K562 (cell line): ENCODE data around the gene ABHD17B. TPM values are rescaled to one million over a fixed set of nuclear protein-coding genes. Genes with fewer than 3 reads are reported as not detected.

Source experiments
- ATAC-seq: fragments of 200-7000 bp; cut with Tn5 transposase; 3 replicates; pipeline ENCODE4 v1.9.1; 2020; ENCODE audit warnings: moderate library complexity
- BruUV-seq: library from RNA; stranded (reverse); fragments of 400-500 nt; replicated peaks from 2 replicates; lab custom pipeline; 2021; lab: Mats Ljungman, UMichigan
- CTCF ChIA-PET: fragments of 300-600 bp; formaldehyde crosslinking; extraction: SDS; loops from one replicate; lab custom pipeline; 2021; ENCODE audit warnings: low intra/inter-chr PET ratio; lab: Yijun Ruan, JAX
- POLR2A ChIA-PET: fragments of 300-600, 350-650 bp; sonication (Branson Sonifier 250); formaldehyde crosslinking; extraction: SDS; loops from one replicate; lab custom pipeline; 2021; ENCODE audit warnings: antibody characterized with exemption, inconsistent platforms; lab: Yijun Ruan, JAX
- DNase-seq, 4 experiments: peaks; one replicate each; pipeline versions ENCODE4 v3.0.0 to v3.0.0-alpha.2; 2011 to 2018; ENCODE audit warnings: low spot score in 3 of 4, mixed read lengths in 3 of 4; ENCODE audit errors: extremely low read depth in 1 of 4
- FAIRE-seq: peaks from 2 replicates; lab custom pipeline; 2011; peaks lifted over from hg19 to GRCh38; lab: Jason Lieb, UNC
- H2AFZ ChIP-seq: 2 replicates; pipeline ENCODE4 v1.6.0; 2011; ENCODE audit warnings: low read depth, low read length, control low read depth, inconsistent platforms
- H3K27ac ChIP-seq: fragments of 200-600 bp; 3 replicates; pipeline ENCODE4 v1.8.0; 2011; ENCODE audit warnings: low read depth, mild to moderate bottlenecking, control low read depth, inconsistent platforms, low read length, moderate library complexity, mixed read lengths; ENCODE audit errors: extremely low read depth
- H3K27me3 ChIP-seq, 2 experiments: fragments of 300-600 bp in 1 of 2; 2 replicates in 1 of 2; 3 replicates in 1 of 2; pipeline versions ENCODE4 v1.6.0 to v1.8.0; 2011; ENCODE audit warnings: inconsistent platforms in 2 of 2, low read length in 2 of 2, mild to moderate bottlenecking in 1 of 2, mixed read lengths in 1 of 2, moderate library complexity in 1 of 2; ENCODE audit not compliant: control insufficient read depth in 2 of 2, insufficient read depth in 2 of 2
- H3K36me3 ChIP-seq: fragments of 300-600 bp; 3 replicates; pipeline ENCODE4 v1.8.0; 2011; ENCODE audit warnings: mild to moderate bottlenecking, low read length, inconsistent platforms; ENCODE audit not compliant: control insufficient read depth, insufficient read depth
- H3K4me1 ChIP-seq, 2 experiments: fragments of 200-600 bp in 1 of 2; replicated peaks in 1 of 2; 2 replicates in 1 of 2; 3 replicates in 1 of 2; pipeline versions ENCODE4 v1.5.1 to v1.8.0; 2011; ENCODE audit warnings: inconsistent platforms in 2 of 2, low read length in 2 of 2, mild to moderate bottlenecking in 1 of 2, mixed read lengths in 1 of 2, moderate library complexity in 1 of 2; ENCODE audit not compliant: control insufficient read depth in 2 of 2, insufficient read depth in 2 of 2
- H3K4me2 ChIP-seq: 2 replicates; pipeline ENCODE4 v1.6.1; 2011; ENCODE audit warnings: low read length, control low read depth, inconsistent platforms, mixed read lengths; ENCODE audit not compliant: insufficient read depth
- H3K4me3 ChIP-seq: fragments of 200-600 bp; sonication (generic), shearing (Covaris generic); 2 replicates; pipeline ENCODE4 v1.5.1; 2016; ENCODE audit warnings: control low read depth, inconsistent platforms
- H3K79me2 ChIP-seq: fragments of 200-600 bp; 3 replicates; pipeline ENCODE4 v1.8.0; 2011; ENCODE audit warnings: low read length, inconsistent platforms; ENCODE audit not compliant: control insufficient read depth, insufficient read depth
- H3K9ac ChIP-seq, 2 experiments: 2 replicates each; pipeline versions ENCODE4 v1.6.0 to v1.6.1; 2011; ENCODE audit warnings: low read depth in 2 of 2, low read length in 2 of 2, control low read depth in 1 of 2, inconsistent platforms in 1 of 2, mild to moderate bottlenecking in 1 of 2, mixed read lengths in 1 of 2; ENCODE audit not compliant: insufficient read depth in 1 of 2
- H3K9me1 ChIP-seq: one replicate; pipeline ENCODE4 v1.6.0; 2011; ENCODE audit warnings: inconsistent platforms, mild to moderate bottlenecking, low read length, moderate library complexity; ENCODE audit not compliant: control insufficient read depth, insufficient read depth
- H3K9me3 ChIP-seq: replicated peaks from 2 replicates; pipeline ENCODE4 v1.5.1; 2011; ENCODE audit warnings: low read depth, low read length, inconsistent platforms; ENCODE audit not compliant: control insufficient read depth, insufficient read depth
- H4K20me1 ChIP-seq: replicated peaks from 2 replicates; pipeline ENCODE4 v1.6.1; 2011; ENCODE audit warnings: low read length, inconsistent platforms, mixed read lengths; ENCODE audit not compliant: control insufficient read depth, insufficient read depth
- CHD2 ChIP-seq: IDR thresholded peaks from 2 replicates; pipeline ENCODE4 v1.6.1; 2011; ENCODE audit warnings: low read depth, low read length
- HDAC8 ChIP-seq: fragments of 450-650 bp; IDR thresholded peaks from 2 replicates; pipeline ENCODE4 v1.6.1; 2016; ENCODE audit warnings: mild to moderate bottlenecking, missing genetic modification characterization, moderate library complexity, missing compliant biosample characterization
- HMGN3 ChIP-seq: IDR thresholded peaks from 2 replicates; pipeline ENCODE4 v1.6.1; 2011; ENCODE audit warnings: borderline replicate concordance, low read depth, mild to moderate bottlenecking, mixed read lengths, low read length; ENCODE audit not compliant: insufficient read length; ENCODE audit errors: extremely low read depth
- HMGXB4 ChIP-seq: sonication (generic); formaldehyde crosslinking; IDR thresholded peaks from 2 replicates; pipeline ENCODE4 v1.8.1; 2023; ENCODE audit warnings: mild to moderate bottlenecking, missing genetic modification reagents
- KDM2B ChIP-seq: fragments of 250-450 bp; sonication (Bioruptor Pico); IDR thresholded peaks from 2 replicates; pipeline ENCODE4 v1.8.0; 2021; ENCODE audit warnings: mild to moderate bottlenecking, moderate library complexity
- MTF1 ChIP-seq: fragments of 250-450 bp; sonication (Bioruptor Pico); IDR thresholded peaks from 2 replicates; pipeline ENCODE4 v1.9.0; 2021; ENCODE audit warnings: moderate library complexity, mild to moderate bottlenecking, inconsistent platforms, borderline replicate concordance
- NCOA2 ChIP-seq, 2 experiments: fragments of 450-650 bp; IDR thresholded peaks; 2 replicates each; pipeline ENCODE4 v1.6.1; 2018; ENCODE audit warnings: mild to moderate bottlenecking in 2 of 2, moderate library complexity in 1 of 2; ENCODE audit not compliant: partially characterized antibody in 2 of 2
- USF2 ChIP-seq: sonication (generic); formaldehyde crosslinking; IDR thresholded peaks from 2 replicates; pipeline ENCODE4 v1.5.0; 2020; ENCODE audit warnings: missing genetic modification reagents
- ZBTB33 ChIP-seq: sonication (generic); formaldehyde crosslinking; IDR thresholded peaks from 2 replicates; pipeline ENCODE4 v1.8.1; 2023; ENCODE audit warnings: mild to moderate bottlenecking, missing genetic modification reagents
- ZNF146 ChIP-seq: IDR thresholded peaks from one replicate; pipeline ENCODE4 v1.6.1; 2018; ENCODE audit warnings: missing compliant biosample characterization; ENCODE audit not compliant: unreplicated experiment
- WGBS: fragments of 100-300 bp; shearing (Covaris generic); methylation state at CpG from one replicate; pipeline ENCODE4 v1.1.6; 2016; ENCODE audit warnings: low coverage, mixed read lengths; ENCODE audit not compliant: insufficient coverage; ENCODE audit errors: missing lambda C conversion rate; 5-methylcytosine and 5-hydroxymethylcytosine counted together
- in situ Hi-C: fragments of 300-500 bp; cut with MboI; formaldehyde crosslinking; loops from 4 replicates; pipeline ENCODE4 v1.15.0; 2018; ENCODE audit warnings: inconsistent platforms, mixed read lengths
- intact Hi-C: fragments of 100-400 bp; cut with micrococcal nuclease; formaldehyde crosslinking; loops from 2 replicates; pipeline ENCODE4 v1.14.2; 2022
- polyA plus RNA-seq, 8 experiments: library from polyadenylated mRNA; depleted of rRNA in 4 of 8; stranded (reverse) in 5 of 8; unstranded in 3 of 8; fragments of >200 nt; fragmentation: Nextera tagmentation in 2 of 8; fragmentation: Illumina TruSeq in 1 of 8; extraction: Ambion mirVana in 2 of 8; extraction: Trizol in 1 of 8; gene quantifications; 2 replicates each; pipeline versions ENCODE4 v1.2.1 to v1.2.3, GENCODE V29; 2011 to 2014; ENCODE audit warnings: inconsistent platforms in 1 of 8, missing spikeins in 1 of 8
- total RNA-seq, 7 experiments: library from RNA; depleted of rRNA in 6 of 7; stranded (reverse); fragments of >200 nt in 6 of 7; fragmentation: Illumina TruSeq in 2 of 7; extraction: Trizol in 2 of 7; gene quantifications; 2 replicates each; pipeline versions ENCODE4 v1.2.1 to v1.2.3, GENCODE V29; 2011 to 2021; ENCODE audit warnings: low replicate concordance in 1 of 7

The ABHD17B gene
- total and polyA plus RNA-seq, 9 of the 15 experiments (the other 6 are each of a cell fraction or from before 2014, with no cell fraction given), result 1.9 to 13.4 (median 10.1) TPM

GRCh38 chr9:71920456-71921189, 9.6 kb upstream of the ABHD17B start:
- no peak overlapping the region for H3K4me3 ChIP-seq
- H2AFZ ChIP-seq, result no peak overlapping the region
- in situ Hi-C loops, result no loop called here
- H3K4me1 ChIP-seq, result no peaks in the 10 kb centered on the region; a peak in 1 of 5 replicates
- TF ChIP-seq ZNF146 (CRISPR knock-in tag), result no peak
- no peaks in the 10 kb centered on the region for H3K9me1 ChIP-seq
- H3K79me2 ChIP-seq, result peaks cover 23% of the 10 kb centered on the region
- H3K4me2 ChIP-seq, result no peak overlapping the region
- 75% methylated on average over 1 of the region's 1 CpG for WGBS
- no peak overlapping the region for H3K27ac ChIP-seq
- no peaks in the 10 kb centered on the region for H3K9me3 ChIP-seq
- DNase-seq (no peak), ATAC-seq (no peak), FAIRE-seq (no peak)
- BruUV-seq, result no TSS peak
- H3K9ac ChIP-seq, result no peak overlapping the region
- ChIA-PET POLR2A (no interaction called here), CTCF (no interaction called here)
- intact Hi-C loops, result no loop called here
- H4K20me1 ChIP-seq, result no peaks in the 10 kb centered on the region
- no peaks in the 10 kb centered on the region for H3K27me3 ChIP-seq
- H3K36me3 ChIP-seq, result no peaks in the 10 kb centered on the region

- H3K27me3 ChIP-seq, result no peaks in the 10 kb centered on the region
- in situ Hi-C loops, result no loop called here
- ChIA-PET POLR2A (no interaction called here), CTCF (no interaction called here)
- H3K4me3 ChIP-seq, result no peak overlapping the region
- no peak overlapping the region for H2AFZ ChIP-seq
- FAIRE-seq (no peak), DNase-seq (no peak), ATAC-seq (no peak)
- peaks cover 42% of the 10 kb centered on the region for H3K79me2 ChIP-seq
- H3K27ac ChIP-seq, result no peak overlapping the region
- no peaks in the 10 kb centered on the region for H3K9me3 ChIP-seq
- H3K4me1 ChIP-seq, result no peaks in the 10 kb centered on the region; a peak in 2 of 5 replicates
- no peak overlapping the region for H3K4me2 ChIP-seq
- no peaks in the 10 kb centered on the region for H3K9me1 ChIP-seq
- H3K9ac ChIP-seq, result no peak overlapping the region
- no peaks in the 10 kb centered on the region for H3K36me3 ChIP-seq
- intact Hi-C loops, result no loop called here
- no TSS peak for BruUV-seq
- 85% methylated on average over 5 of the region's 5 CpGs for WGBS
- no peaks in the 10 kb centered on the region for H4K20me1 ChIP-seq
- no peak for TF ChIP-seq NCOA2 (IDR thresholded peaks at IDR 0.05; ENCODE audit: partially characterized antibody in 2 of 2)
- no peak for TF ChIP-seq ZBTB33 (CRISPR knock-in tag)
- TF ChIP-seq HMGN3, result no peak
- no peak for TF ChIP-seq KDM2B (CRISPR knock-in tag)
- no peak for TF ChIP-seq CHD2
- TF ChIP-seq USF2 (CRISPR knock-in tag), result no peak
- no peak for TF ChIP-seq MTF1
- TF ChIP-seq HMGXB4 (CRISPR knock-in tag), result no peak
- TF ChIP-seq HDAC8 (tag), result no peak
Observed at GRCh38 chr9:71918419-71918818, 7.4 kb upstream of the ABHD17B start.
